H1 (cell line): ENCODE results near the gene LSM3. TPM values are rescaled to one million over a fixed set of nuclear protein-coding genes. Genes with fewer than 3 reads are reported as not detected.

Experiments
- CTCF ChIA-PET: fragments of 300-600 bp; sonication (Branson Sonifier 250); formaldehyde crosslinking; loops from one replicate; lab custom pipeline; 2021; ENCODE audit not compliant: partially characterized antibody; lab: Charles Lee
- POLR2A ChIA-PET: fragments of 300-600 bp; sonication (Branson Sonifier 250); formaldehyde crosslinking; loops from one replicate; lab custom pipeline; 2021; ENCODE audit warnings: inconsistent platforms; ENCODE audit not compliant: partially characterized antibody; lab: Charles Lee
- DNase-seq, 2 experiments: peaks; one replicate each; pipeline versions ENCODE4 v3.0.0 to v3.0.0-alpha.2; 2010 to 2022; ENCODE audit warnings: low spot score in 2 of 2, low read depth in 1 of 2, mixed read lengths in 1 of 2
- FAIRE-seq: peaks from 2 replicates; lab custom pipeline; 2011; peaks lifted over from hg19 to GRCh38; lab: Jason Lieb, UNC
- H2AFZ ChIP-seq: 2 replicates; pipeline ENCODE4 v1.8.1; 2012; ENCODE audit warnings: low read length, inconsistent platforms
- H2AK5ac ChIP-seq: 2 replicates; pipeline ENCODE4 v1.6.1; 2013; ENCODE audit warnings: low read depth, low read length
- H2BK120ac ChIP-seq: replicated peaks from 2 replicates; pipeline ENCODE3; 2013; ENCODE audit warnings: low read depth, low read length, inconsistent platforms
- H2BK12ac ChIP-seq: 2 replicates; pipeline ENCODE4 v1.6.1; 2013; ENCODE audit warnings: low read depth, low read length
- H2BK15ac ChIP-seq: 2 replicates; pipeline ENCODE4 v1.6.1; 2013; ENCODE audit warnings: low read length
- H2BK20ac ChIP-seq: 2 replicates; pipeline ENCODE4 v1.6.1; 2013; ENCODE audit warnings: low read length
- H2BK5ac ChIP-seq: 2 replicates; pipeline ENCODE4 v1.6.1; 2013; ENCODE audit warnings: low read depth, low read length
- H3K14ac ChIP-seq: 2 replicates; pipeline ENCODE4 v1.6.1; 2013; ENCODE audit warnings: inconsistent platforms; ENCODE audit not compliant: insufficient read length
- H3K18ac ChIP-seq: 2 replicates; pipeline ENCODE4 v1.6.1; 2013; ENCODE audit warnings: low read length; ENCODE audit errors: extremely low read depth
- H3K23ac ChIP-seq: 2 replicates; pipeline ENCODE4 v1.6.1; 2013; ENCODE audit warnings: inconsistent platforms; ENCODE audit not compliant: insufficient read length
- H3K23me2 ChIP-seq: 2 replicates; pipeline ENCODE4 v1.6.1; 2013; ENCODE audit warnings: low read depth, low read length
- H3K27ac ChIP-seq: 2 replicates; pipeline ENCODE4 v1.6.1; 2011; ENCODE audit warnings: low read depth, low read length, inconsistent platforms
- H3K27me3 ChIP-seq, 4 experiments: replicated peaks in 1 of 4; 1 replicate in 1 of 4; 2 replicates in 3 of 4; pipeline versions ENCODE4 v1.6.1 to v1.8.1; 2011 to 2013; ENCODE audit warnings: low read length in 3 of 4, mild to moderate bottlenecking in 3 of 4, inconsistent platforms in 2 of 4, mixed read lengths in 2 of 4, moderate library complexity in 1 of 4; ENCODE audit not compliant: control insufficient read depth in 3 of 4, insufficient read depth in 3 of 4; ENCODE audit errors: extremely low read depth in 1 of 4
- H3K36me3 ChIP-seq, 4 experiments: 2 replicates each; pipeline versions ENCODE4 v1.6.1 to v1.8.1; 2011 to 2013; ENCODE audit warnings: mild to moderate bottlenecking in 4 of 4, low read length in 3 of 4, moderate library complexity in 2 of 4, control low read depth in 1 of 4, inconsistent platforms in 1 of 4; ENCODE audit not compliant: insufficient read depth in 4 of 4, control insufficient read depth in 2 of 4
- H3K4ac ChIP-seq: replicated peaks from 2 replicates; pipeline ENCODE3; 2013; ENCODE audit warnings: low read length, low read depth, mixed read lengths, inconsistent platforms; ENCODE audit not compliant: insufficient read length
- H3K4me1 ChIP-seq, 4 experiments: replicated peaks in 1 of 4; 1 replicate in 1 of 4; 2 replicates in 3 of 4; pipeline versions ENCODE4 v1.6.1 to v1.8.1; 2011 to 2013; ENCODE audit warnings: low read length in 3 of 4, inconsistent platforms in 2 of 4, mixed read lengths in 1 of 4; ENCODE audit not compliant: insufficient read depth in 4 of 4, control insufficient read depth in 3 of 4
- H3K4me2 ChIP-seq, 2 experiments: 2 replicates each; pipeline versions ENCODE4 v1.6.1 to v1.8.1; 2011 to 2013; ENCODE audit warnings: low read depth in 2 of 2, low read length in 2 of 2, control low read depth in 1 of 2, inconsistent platforms in 1 of 2, mild to moderate bottlenecking in 1 of 2; ENCODE audit not compliant: insufficient read depth in 1 of 2
- H3K4me3 ChIP-seq, 4 experiments: fragments of 200-600, 300-600 bp in 1 of 4; sonication (generic), shearing (Covaris generic), sonication (Bioruptor Twin) in 1 of 4; 2 replicates each; pipeline versions ENCODE4 v1.5.1 to v1.8.1; 2011 to 2016; ENCODE audit warnings: low read length in 4 of 4, low read depth in 3 of 4, control low read depth in 2 of 4, inconsistent platforms in 2 of 4, mild to moderate bottlenecking in 2 of 4, mixed read lengths in 1 of 4, moderate library complexity in 1 of 4; ENCODE audit not compliant: insufficient read depth in 2 of 4; ENCODE audit errors: extremely low read depth in 1 of 4
- H3K56ac ChIP-seq: replicated peaks from 2 replicates; pipeline ENCODE3; 2013; ENCODE audit warnings: low read depth, mild to moderate bottlenecking, mixed read lengths, low read length, inconsistent platforms; ENCODE audit not compliant: insufficient read length
- H3K79me1 ChIP-seq: 2 replicates; pipeline ENCODE4 v1.6.1; 2013; ENCODE audit warnings: low read depth, low read length, control low read depth
- H3K79me2 ChIP-seq, 2 experiments: 2 replicates each; pipeline versions ENCODE4 v1.6.1 to v1.8.1; 2012 to 2013; ENCODE audit warnings: low read length in 2 of 2, mild to moderate bottlenecking in 2 of 2, inconsistent platforms in 1 of 2; ENCODE audit not compliant: insufficient read depth in 2 of 2, control insufficient read depth in 1 of 2
- H3K9ac ChIP-seq, 4 experiments: replicated peaks in 1 of 4; 1 replicate in 1 of 4; 2 replicates in 3 of 4; pipeline versions ENCODE4 v1.6.1 to v1.8.1; 2011 to 2013; ENCODE audit warnings: low read depth in 3 of 4, low read length in 3 of 4, control low read depth in 2 of 4, mild to moderate bottlenecking in 2 of 4, moderate library complexity in 2 of 4, inconsistent platforms in 1 of 4; ENCODE audit errors: extremely low read depth in 1 of 4
- H3K9me3 ChIP-seq, 2 experiments: 2 replicates each; pipeline versions ENCODE4 v1.6.1 to v1.8.1; 2012 to 2013; ENCODE audit warnings: mild to moderate bottlenecking in 2 of 2, moderate library complexity in 2 of 2, control low read depth in 1 of 2, inconsistent platforms in 1 of 2, low read depth in 1 of 2, low read length in 1 of 2, mixed read lengths in 1 of 2; ENCODE audit not compliant: insufficient read depth in 2 of 2
- H4K20me1 ChIP-seq, 2 experiments: replicated peaks in 1 of 2; 2 replicates each; pipeline versions ENCODE3 to v1.8.1; 2011 to 2013; ENCODE audit warnings: inconsistent platforms in 2 of 2, low read length in 2 of 2, mild to moderate bottlenecking in 1 of 2; ENCODE audit not compliant: insufficient read depth in 2 of 2, control insufficient read depth in 1 of 2
- H4K5ac ChIP-seq: 2 replicates; pipeline ENCODE4 v1.6.1; 2013; ENCODE audit warnings: low read length, low read depth, mixed read lengths, inconsistent platforms; ENCODE audit not compliant: insufficient read length
- H4K8ac ChIP-seq: 2 replicates; pipeline ENCODE4 v1.8.0; 2013; ENCODE audit warnings: mild to moderate bottlenecking, moderate library complexity, low read length, inconsistent platforms; ENCODE audit not compliant: insufficient read depth; ENCODE audit errors: extremely low read depth
- H4K91ac ChIP-seq: replicated peaks from 2 replicates; pipeline ENCODE3; 2013; ENCODE audit warnings: low read length, mixed read lengths, inconsistent platforms; ENCODE audit not compliant: insufficient read length
- ATF2 ChIP-seq: IDR thresholded peaks from 2 replicates; pipeline ENCODE4 v1.6.1; 2012; ENCODE audit warnings: low read length, inconsistent platforms
- ATF3 ChIP-seq: IDR thresholded peaks from 2 replicates; pipeline ENCODE4 v1.6.1; 2011; ENCODE audit warnings: low read depth, mild to moderate bottlenecking, low read length; ENCODE audit not compliant: insufficient read depth
- CHD1 ChIP-seq: IDR thresholded peaks from 2 replicates; pipeline ENCODE4 v1.6.1; 2012; ENCODE audit warnings: low read depth, low read length, improper control_type of control experiment
- CHD2 ChIP-seq: IDR thresholded peaks from 2 replicates; pipeline ENCODE4 v1.6.1; 2012; ENCODE audit warnings: low read length, improper control_type of control experiment
- RFX5 ChIP-seq: IDR thresholded peaks from 2 replicates; pipeline ENCODE4 v1.6.1; 2011; ENCODE audit warnings: low read depth, low read length, improper control_type of control experiment, borderline replicate concordance
- SAP30 ChIP-seq: fragments of 300-600 bp; sonication (generic); IDR thresholded peaks from 2 replicates; pipeline ENCODE4 v1.7.1; 2012; ENCODE audit warnings: low read length, moderate library complexity, mild to moderate bottlenecking, inconsistent platforms; ENCODE audit not compliant: insufficient read depth, insufficient replicate concordance
- SIN3A ChIP-seq, 2 experiments: IDR thresholded peaks in 1 of 2; conservative IDR thresholded peaks in 1 of 2; 2 replicates each; pipeline ENCODE4 v1.6.1; 2011 to 2012; ENCODE audit warnings: low read length in 2 of 2, improper control_type of control experiment in 1 of 2, low read depth in 1 of 2, mild to moderate bottlenecking in 1 of 2
- SIRT6 ChIP-seq: IDR thresholded peaks from one replicate; pipeline ENCODE4 v1.7.1; 2012; ENCODE audit warnings: low read length, inconsistent platforms
- SP4 ChIP-seq: IDR thresholded peaks from 2 replicates; pipeline ENCODE4 v1.6.1; 2012; ENCODE audit warnings: low read length, inconsistent platforms
- SUZ12 ChIP-seq: fragments of 200-600 bp; sonication (generic); IDR thresholded peaks from 2 replicates; pipeline ENCODE4 v1.6.1; 2012; ENCODE audit warnings: mild to moderate bottlenecking, inconsistent platforms, low read length, moderate library complexity, mixed read lengths
- WGBS, 2 experiments: shearing (Covaris generic) in 1 of 2; methylation state at CpG; one replicate each; pipeline versions ENCODE4 v1.1.6 to v1.1.7; 2013 to 2015; ENCODE audit warnings: low lambda C conversion rate in 2 of 2, mixed read lengths in 2 of 2, inconsistent platforms in 1 of 2, low coverage in 1 of 2, missing lambda C conversion rate in 1 of 2; ENCODE audit not compliant: insufficient replicate concordance in 2 of 2, insufficient coverage in 1 of 2, insufficient read length in 1 of 2; ENCODE audit errors: extremely low coverage in 1 of 2, missing lambda C conversion rate in 1 of 2; 5-methylcytosine and 5-hydroxymethylcytosine counted together
- polyA plus RNA-seq, 7 experiments: library from polyadenylated mRNA; depleted of rRNA in 3 of 7; stranded (reverse) in 5 of 7; unstranded in 2 of 7; fragments of >200 nt in 5 of 7; fragments of 200-250 nt in 2 of 7; gene quantifications; 1 replicate in 5 of 7; 2 replicates in 1 of 7; 4 replicates in 1 of 7; pipeline versions ENCODE4 v1.2.1 to v1.2.3, GENCODE V29; 2011 to 2013; ENCODE audit warnings: missing spikeins in 2 of 7, mixed read lengths in 2 of 7
- total RNA-seq: library from RNA; stranded (reverse); fragmentation: NEBNext Ultra II Directional; extraction: Animal tissue kit (Norgen Biotek cat#: 25700); gene quantifications from 2 replicates; pipeline ENCODE4 v1.2.1, GENCODE V29; 2021

LSM3 gene
- total and polyA plus RNA-seq, 2 of the 8 experiments (the other 6 are each of a cell fraction or from before 2014, with no cell fraction given): 7.1 to 25.4 TPM

GRCh38 chr3:14209581-14210289, 31.1 kb downstream of the LSM3 start:
- no peak overlapping the region for H3K18ac ChIP-seq
- H4K20me1 ChIP-seq: no peaks in the 10 kb centered on the region
- no peak overlapping the region for H3K23ac ChIP-seq
- H3K79me1 ChIP-seq: no peaks in the 10 kb centered on the region
- no peaks in the 10 kb centered on the region for H3K23me2 ChIP-seq
- H4K8ac ChIP-seq: no peak overlapping the region
- H3K79me2 ChIP-seq: no peaks in the 10 kb centered on the region
- peak overlapping the region in 1 of 4 experiments; percentile 3; a peak in 1 of 7 replicates for H3K9ac ChIP-seq
- H3K27ac ChIP-seq: no peak overlapping the region
- H3K4me2 ChIP-seq: no peak overlapping the region
- ChIA-PET POLR2A (interaction anchor here (0.5 to 1.3 kb wide), 2 partner anchors 22 to 585 kb away, joined by 3 read pairs; no protein-coding TSS in a partner anchor), CTCF (interaction anchor here (0.6 to 11.1 kb wide), 6 partner anchors 8 to 314 kb away, joined by 3 to 157 read pairs (median 4); no protein-coding TSS in a partner anchor)
- H3K27me3 ChIP-seq: no peaks in the 10 kb centered on the region
- no peak overlapping the region for H4K91ac ChIP-seq
- no peak overlapping the region for H3K14ac ChIP-seq
- no peaks in the 10 kb centered on the region for H3K9me3 ChIP-seq
- no peak overlapping the region for H2BK15ac ChIP-seq
- H2BK12ac ChIP-seq: no peak overlapping the region
- H2AFZ ChIP-seq: no peak overlapping the region
- H4K5ac ChIP-seq: no peak overlapping the region
- no peaks in the 10 kb centered on the region for H3K4me1 ChIP-seq
- H3K56ac ChIP-seq: no peak overlapping the region
- FAIRE-seq (no peak), DNase-seq (no peak)
- no peak overlapping the region for H2BK20ac ChIP-seq
- no peak overlapping the region for H3K4me3 ChIP-seq
- no peak overlapping the region for H2BK5ac ChIP-seq
- no peak overlapping the region for H2AK5ac ChIP-seq
- no peaks in the 10 kb centered on the region for H3K36me3 ChIP-seq
- no peak overlapping the region for H3K4ac ChIP-seq
- whole genome bisulfite sequencing, 2 experiments: 85% methylated on average over 14 of the region's 14 CpGs; no CpG with 5 or more reads in 1 of the 2 experiments
- H2BK120ac ChIP-seq: no peak overlapping the region
- TF ChIP-seq SIRT6 (no peak), ATF3 (no peak), SP4 (no peak), RFX5 (no peak), CHD2 (no peak), SIN3A (conservative IDR thresholded peaks at IDR 0.05 in 1 of 2, IDR thresholded peaks at IDR 0.05 in 1 of 2; ENCODE audit: low read depth in 1 of 2, low read length in 2 of 2) (no peak), SAP30 (no peak), CHD1 (no peak), SUZ12 (no peak), ATF2 (no peak)
